Hematopoietic multipotent progenitor cell treated with erythropoietin and hydrocortisone succinate and interleukin-3 and kit ligand, for 15 days (in vitro differentiated cells): ENCODE data around the gene TP73.

Experiments used
- DNase-seq: peaks from one replicate; pipeline ENCODE4 v3.0.0-alpha.2; 2015; ENCODE audit warnings: low spot score

The TP73 gene

DNA sequence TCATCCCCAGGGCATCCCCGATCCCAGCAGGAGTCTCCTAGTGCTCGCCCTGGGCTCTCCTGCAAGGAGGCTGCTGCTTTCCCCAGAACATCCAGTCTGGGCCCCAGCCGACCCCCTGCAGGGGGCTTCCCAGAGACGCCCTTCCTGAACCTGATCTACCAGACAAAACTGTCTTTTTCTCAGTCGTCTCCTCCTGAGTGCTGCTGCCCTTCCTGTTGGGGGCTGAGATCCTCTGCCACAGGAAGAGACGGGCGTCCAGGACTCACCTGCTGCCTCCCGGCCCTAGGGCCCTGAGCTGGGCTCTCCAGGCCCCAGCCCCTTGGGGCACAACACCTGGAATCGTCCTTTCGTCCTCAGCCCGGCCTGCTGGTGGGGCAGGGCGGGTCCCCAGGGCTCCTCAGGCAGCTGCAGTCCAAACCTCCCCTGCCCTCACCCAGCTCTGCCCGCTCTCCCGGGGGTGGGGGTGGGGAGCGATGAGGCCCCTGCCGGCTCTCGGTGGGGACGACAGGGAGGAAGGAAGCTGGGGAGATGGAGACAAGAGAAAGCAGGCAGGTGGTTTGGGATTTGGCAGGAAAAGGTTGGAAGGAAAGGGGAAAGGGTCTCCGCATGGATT is 36.9 kb downstream of the TP73 start:
- DNase-seq, result no peak

DNA sequence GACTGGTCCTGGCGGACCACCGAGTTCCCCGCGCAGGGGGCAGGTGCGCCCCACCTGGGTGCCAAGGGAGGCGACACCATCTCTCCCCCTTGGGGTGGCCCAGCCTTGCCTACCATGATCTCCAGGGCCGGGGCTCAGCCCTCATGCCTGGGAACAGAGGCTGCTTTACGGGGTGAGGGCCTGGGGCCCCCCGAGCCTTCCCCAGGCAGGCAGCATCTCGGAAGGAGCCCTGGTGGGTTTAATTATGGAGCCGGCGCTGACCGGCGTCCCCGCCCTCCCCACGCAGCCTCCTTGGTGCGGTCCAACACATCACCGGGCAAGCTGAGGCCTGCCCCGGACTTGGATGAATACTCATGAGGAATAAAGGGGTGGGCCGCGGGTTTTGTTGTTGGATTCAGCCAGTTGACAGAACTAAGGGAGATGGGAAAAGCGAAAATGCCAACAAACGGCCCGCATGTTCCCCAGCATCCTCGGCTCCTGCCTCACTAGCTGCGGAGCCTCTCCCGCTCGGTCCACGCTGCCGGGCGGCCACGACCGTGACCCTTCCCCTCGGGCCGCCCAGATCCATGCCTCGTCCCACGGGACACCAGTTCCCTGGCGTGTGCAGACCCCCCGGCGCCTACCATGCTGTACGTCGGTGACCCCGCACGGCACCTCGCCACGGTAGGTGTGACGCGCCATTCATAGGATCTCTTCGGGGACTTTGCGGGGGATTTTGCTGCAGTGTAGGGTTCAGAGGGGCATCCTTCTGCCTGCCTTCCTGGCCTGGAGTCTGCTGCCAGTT is 38.2 kb downstream of the TP73 start:
- DNase-seq, result no peak

- no peak for DNase-seq
These were observed 39.3 kb downstream of the TP73 start for GRCh38 chr1:3691421-3692204.

GRCh38 chr1:3692598-3692997 is 40.3 kb downstream of the TP73 start:
- no peak for DNase-seq

GRCh38 chr1:3693321-3693720 is 41.0 kb downstream of the TP73 start:
- no peak for DNase-seq

- DNase-seq, result peak; percentile 8
These were observed 43.3 kb downstream of the TP73 start for GRCh38 chr1:3695326-3696217.

GRCh38 chr1:3696689-3697088 is 44.4 kb downstream of the TP73 start:
- no peak for DNase-seq

GRCh38 chr1:3697104-3697503 is 44.8 kb downstream of the TP73 start:
- DNase-seq, result no peak

- DNase-seq, result no peak
These were observed 45.5 kb downstream of the TP73 start for GRCh38 chr1:3697810-3698209.

DNA sequence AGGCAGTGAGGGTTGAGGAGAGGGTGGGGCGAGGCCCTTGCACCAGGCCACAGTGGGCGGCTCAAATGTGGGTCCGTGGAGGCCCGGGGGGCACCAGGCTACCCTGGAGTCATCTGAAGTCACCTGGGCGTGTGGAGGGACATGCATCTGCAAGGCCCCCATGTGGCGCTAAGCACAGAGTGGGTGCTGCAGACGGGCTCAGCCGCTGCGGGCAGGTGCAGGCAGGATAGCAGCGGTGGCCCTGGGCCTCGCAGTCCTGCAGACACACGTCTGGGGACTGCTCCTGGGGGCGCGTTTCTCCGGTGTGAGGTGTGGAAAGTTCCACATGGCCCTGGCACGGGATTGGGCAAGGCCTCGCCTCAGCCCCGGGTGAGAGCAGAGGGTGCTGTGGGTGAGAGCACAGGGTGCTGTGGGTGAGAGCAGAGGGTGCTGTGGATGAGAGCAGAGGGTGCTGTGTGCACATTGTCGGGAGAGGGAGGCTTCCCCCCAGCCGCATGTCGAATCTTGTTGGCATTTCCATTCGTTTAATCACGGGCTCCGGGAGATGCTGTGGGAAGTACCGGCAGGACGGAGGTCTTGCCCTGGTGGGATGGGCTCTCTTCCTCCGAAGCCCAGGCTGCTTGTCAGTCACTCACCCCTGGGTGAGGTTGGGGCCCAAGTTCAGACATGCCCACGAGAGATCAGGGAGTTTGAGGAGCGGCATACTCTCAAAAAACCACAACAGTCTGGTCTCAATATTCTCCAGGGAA is 46.5 kb downstream of the TP73 start:
- no peak for DNase-seq

- DNase-seq, result no peak
These were observed 47.3 kb downstream of the TP73 start for GRCh38 chr1:3699596-3699995.

DNA sequence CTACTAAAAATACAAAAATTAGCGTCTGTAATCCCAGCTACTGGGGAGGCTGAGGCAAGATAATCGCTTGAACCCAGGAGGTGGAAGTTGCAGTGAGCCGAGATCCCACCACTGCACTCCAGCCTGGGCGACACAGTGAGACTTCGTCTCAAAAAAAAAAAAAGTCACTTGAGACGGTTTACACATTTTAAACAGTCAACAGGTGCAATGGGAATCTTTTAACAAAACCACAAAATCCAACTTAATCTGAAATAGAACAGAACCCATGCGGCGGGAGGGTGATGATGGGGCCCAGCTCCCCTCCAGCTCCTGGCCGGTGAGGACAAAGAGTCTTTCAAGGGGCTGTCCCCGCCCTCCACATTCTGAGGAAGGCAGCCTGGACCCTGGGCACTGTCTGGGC is 48.3 kb downstream of the TP73 start:
- no peak for DNase-seq

DNA sequence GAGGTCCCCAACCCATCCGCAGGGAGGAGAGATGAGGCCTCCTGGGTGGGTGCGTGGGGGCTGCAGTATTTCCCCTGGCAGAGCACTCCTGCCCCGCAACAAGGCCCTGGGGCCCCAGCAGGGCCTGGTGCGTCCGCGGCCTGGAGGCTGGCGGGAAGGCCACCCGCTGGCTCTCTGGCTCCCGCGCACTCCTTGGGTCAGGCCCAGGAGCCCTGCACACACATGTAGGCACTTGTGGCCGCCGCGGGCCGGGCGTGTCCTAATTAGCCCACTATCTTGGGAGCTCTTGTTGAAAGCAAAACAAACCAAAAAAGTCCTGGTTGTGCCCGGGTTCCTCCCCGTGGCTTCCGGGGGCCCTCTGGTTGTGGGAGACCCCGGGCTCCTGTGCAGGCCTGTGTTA is 50.2 kb downstream of the TP73 start:
- DNase-seq, result no peak

- DNase-seq, result no peak
These were observed 50.8 kb downstream of the TP73 start for GRCh38 chr1:3702990-3703728.

DNA sequence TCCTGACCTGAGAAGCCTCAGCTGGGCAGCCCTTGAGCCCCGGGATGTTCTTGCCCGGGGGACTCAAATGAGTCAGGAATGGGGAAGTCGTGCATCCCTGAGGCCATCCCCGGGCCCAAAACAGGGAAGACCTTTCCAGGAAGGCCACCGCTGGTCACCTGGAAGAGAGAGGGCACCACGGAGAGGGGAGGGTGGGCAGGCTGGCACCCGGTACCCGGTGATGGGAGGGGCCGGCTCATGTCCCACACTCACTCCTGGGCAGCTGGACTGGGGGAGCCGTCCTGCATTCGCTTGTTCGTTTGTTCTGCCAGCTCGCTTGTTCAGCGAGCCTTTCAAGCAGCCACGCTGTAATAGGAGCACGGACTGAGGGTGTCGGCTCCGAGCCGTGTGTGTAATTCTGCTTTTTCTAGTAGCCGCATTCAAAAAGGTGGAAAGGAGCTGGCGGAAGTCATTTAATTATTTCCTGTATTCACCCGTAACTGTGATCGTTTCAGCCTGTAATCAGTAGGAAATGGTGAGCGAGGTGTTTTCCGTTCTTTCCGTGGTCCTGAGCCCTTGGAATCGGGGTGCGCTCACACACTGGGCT is 51.6 kb downstream of the TP73 start:
- DNase-seq, result no peak

DNA sequence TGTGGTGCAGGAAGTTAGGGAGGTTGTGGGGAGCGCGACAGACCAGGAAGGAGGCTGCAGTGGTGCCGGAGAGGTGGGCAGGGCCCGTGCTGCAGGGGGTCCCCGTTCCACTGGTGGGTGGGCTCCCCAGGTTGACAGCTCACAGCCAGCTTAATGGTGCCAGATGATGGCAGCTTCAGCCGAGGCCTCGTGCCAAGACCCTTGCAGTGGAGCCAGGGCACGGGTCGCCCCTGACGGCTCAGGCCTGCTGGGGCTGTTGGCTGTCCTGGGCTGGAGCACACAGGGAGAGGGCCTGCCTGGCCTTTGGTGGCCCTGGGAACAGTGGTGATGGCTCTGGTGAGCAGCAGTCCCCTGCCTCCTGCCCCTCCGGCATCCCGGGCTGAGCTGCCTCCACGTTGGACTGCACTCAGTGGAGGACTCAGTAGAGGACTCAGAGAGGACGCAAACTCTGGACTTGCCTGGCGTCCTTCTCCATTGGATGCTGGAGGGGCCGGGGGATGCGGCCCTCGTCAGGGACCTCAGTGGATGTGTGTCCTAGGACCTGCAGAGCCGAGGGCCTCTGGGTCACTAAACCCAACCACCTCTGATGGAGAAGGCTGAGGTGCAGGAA is 53.1 kb downstream of the TP73 start:
- no peak for DNase-seq

GRCh38 chr1:3706651-3707297 is 54.5 kb downstream of the TP73 start:
- DNase-seq, result no peak

DNA sequence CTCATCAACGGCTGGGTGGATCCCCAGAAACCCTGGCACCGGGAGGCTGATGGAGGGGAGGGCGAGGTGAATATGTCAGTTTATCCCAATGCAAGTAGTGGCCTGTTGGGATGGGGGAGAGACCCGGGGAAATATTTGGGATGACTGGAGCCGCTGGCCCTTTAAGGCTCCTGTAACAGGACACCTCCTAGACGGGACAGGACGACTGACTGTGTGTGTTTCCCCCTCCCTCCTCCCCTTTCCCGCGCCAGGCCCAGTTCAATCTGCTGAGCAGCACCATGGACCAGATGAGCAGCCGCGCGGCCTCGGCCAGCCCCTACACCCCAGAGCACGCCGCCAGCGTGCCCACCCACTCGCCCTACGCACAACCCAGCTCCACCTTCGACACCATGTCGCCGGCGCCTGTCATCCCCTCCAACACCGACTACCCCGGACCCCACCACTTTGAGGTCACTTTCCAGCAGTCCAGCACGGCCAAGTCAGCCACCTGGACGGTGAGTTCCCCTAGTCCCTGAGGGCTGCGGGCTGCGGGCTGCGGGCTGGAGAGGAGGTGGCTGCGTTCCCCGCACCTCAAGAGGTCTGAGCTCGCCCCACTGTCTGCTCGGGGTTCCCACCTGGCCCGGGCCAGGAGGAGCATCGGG is 55.1 kb downstream of the TP73 start:
- DNase-seq, result no peak

DNA sequence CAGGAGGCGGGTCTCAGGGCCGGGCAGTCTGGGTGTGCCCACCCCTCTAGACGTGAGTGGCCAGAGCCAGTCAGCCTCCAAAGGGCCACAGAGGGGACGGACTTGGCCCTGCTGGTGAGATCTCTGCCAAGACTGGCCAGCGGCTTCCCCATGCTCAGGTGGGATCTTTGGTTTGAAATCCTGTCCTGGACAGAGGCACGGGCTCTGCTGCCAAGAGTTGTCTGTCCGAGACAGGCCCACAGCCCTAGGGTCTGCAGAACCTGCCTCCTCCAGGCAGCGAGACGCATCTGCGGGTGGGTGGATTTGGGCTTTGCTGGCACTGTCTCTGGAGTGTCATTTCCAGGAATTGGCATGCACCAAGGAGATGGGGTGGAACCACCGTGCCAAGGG is 55.6 kb downstream of the TP73 start:
- no peak for DNase-seq
